ENCODE measurements around the gene CNFN. TPM values are rescaled to one million over a fixed set of nuclear protein-coding genes. Genes with fewer than 3 reads are reported as not detected.

Gene CNFN
- total RNA-seq, 1 donor from 2014 or later: 2.9 TPM

- Histone ChIP-seq H3K36me3 (no peaks in the 10 kb centered on the region), H3K4me1 (peaks cover 12% of the 10 kb centered on the region), H3K79me2 (ENCODE audit: low read depth) (peaks cover 10% of the 10 kb centered on the region), H2AFZ (replicated peaks) (no peak overlapping the region), H3K9ac (peak overlapping the region; percentile 16), H4K20me1 (ENCODE audit: low read depth) (peaks cover 52% of the 10 kb centered on the region), H3K4me3 (peak overlapping the region; percentile 70), H3K27me3 (peaks cover 5% of the 10 kb centered on the region), H3K9me3 (ENCODE audit: low read depth) (no peaks in the 10 kb centered on the region), H3K27ac (no peak overlapping the region), H3F3A (ENCODE audit: low read depth) (peaks cover 21% of the 10 kb centered on the region), H3K4me2 (peak overlapping the region; percentile 92)
- Mint-ChIP-seq H3K4me3 (peak overlapping the region; percentile 93), H3K27me3 (ENCODE audit: insufficient read depth, low read depth) (peaks cover 13% of the 10 kb centered on the region), H3K9me3 (no peaks in the 10 kb centered on the region), H3K4me1 (peaks cover 24% of the 10 kb centered on the region), H3K27ac (no peak overlapping the region), H3K36me3 (peaks cover 7% of the 10 kb centered on the region)
- peak; percentile 32 for DNase-seq (ENCODE audit: low spot score)
- TF ChIP-seq EZH2phosphoT487 (IDR thresholded peaks at IDR 0.05): no peak
- TF ChIP-seq EZH2 (IDR thresholded peaks at IDR 0.05): no peak
- no peak for TF ChIP-seq CTCF (IDR thresholded peaks at IDR 0.05)
These were observed 12.4 kb upstream of the CNFN start for GRCh38 chr19:42402376-42403116.

GRCh38 chr19:42401365-42402303, 11.5 kb upstream of the CNFN start:
- H3K4me1 ChIP-seq: peaks cover 14% of the 10 kb centered on the region
- H3K4me2 ChIP-seq: peak overlapping the region; percentile 92
- TF ChIP-seq CTCF (IDR thresholded peaks at IDR 0.05) (peak; percentile 84), EZH2phosphoT487 (IDR thresholded peaks at IDR 0.05) (no peak), EZH2 (IDR thresholded peaks at IDR 0.05) (peak; percentile 43)
- H3K9ac ChIP-seq: peak overlapping the region; percentile 47
- H3K9me3 Mint-ChIP-seq: no peaks in the 10 kb centered on the region
- H3K27me3 ChIP-seq: peaks cover 5% of the 10 kb centered on the region
- peak overlapping the region; percentile 74 for H2AFZ ChIP-seq (replicated peaks)
- peak overlapping the region; percentile 93 for H3K4me3 Mint-ChIP-seq
- H3K36me3 ChIP-seq: no peaks in the 10 kb centered on the region
- H3K27ac Mint-ChIP-seq: peak overlapping the region; percentile 90
- H3K9me3 ChIP-seq (ENCODE audit: low read depth): no peaks in the 10 kb centered on the region
- peaks cover 13% of the 10 kb centered on the region for H3K79me2 ChIP-seq (ENCODE audit: low read depth)
- peaks cover 13% of the 10 kb centered on the region for H3K27me3 Mint-ChIP-seq (ENCODE audit: insufficient read depth, low read depth)
- H3K36me3 Mint-ChIP-seq: peaks cover 3% of the 10 kb centered on the region
- H3F3A ChIP-seq (ENCODE audit: low read depth): peaks cover 26% of the 10 kb centered on the region
- peak overlapping the region; percentile 70 for H3K4me3 ChIP-seq
- DNase-seq (ENCODE audit: low spot score): peak; percentile 90
- H4K20me1 ChIP-seq (ENCODE audit: low read depth): peaks cover 46% of the 10 kb centered on the region
- H3K4me1 Mint-ChIP-seq: peaks cover 29% of the 10 kb centered on the region
- H3K27ac ChIP-seq: no peak overlapping the region

- H3K9me3 Mint-ChIP-seq: no peaks in the 10 kb centered on the region
- Histone ChIP-seq H3K9me3 (ENCODE audit: low read depth) (no peaks in the 10 kb centered on the region), H4K20me1 (ENCODE audit: low read depth) (peaks cover 39% of the 10 kb centered on the region), H3K4me3 (no peak overlapping the region), H3K79me2 (ENCODE audit: low read depth) (peaks cover 13% of the 10 kb centered on the region), H3K9ac (no peak overlapping the region), H2AFZ (replicated peaks) (no peak overlapping the region), H3K27me3 (peaks cover 5% of the 10 kb centered on the region), H3F3A (ENCODE audit: low read depth) (peaks cover 26% of the 10 kb centered on the region), H3K36me3 (no peaks in the 10 kb centered on the region), H3K4me2 (peak overlapping the region; percentile 92), H3K4me1 (peaks cover 14% of the 10 kb centered on the region), H3K27ac (no peak overlapping the region)
- H3K4me3 Mint-ChIP-seq: peak overlapping the region; percentile 93
- peaks cover 2% of the 10 kb centered on the region for H3K36me3 Mint-ChIP-seq
- TF ChIP-seq EZH2 (IDR thresholded peaks at IDR 0.05) (no peak), EZH2phosphoT487 (IDR thresholded peaks at IDR 0.05) (no peak), CTCF (IDR thresholded peaks at IDR 0.05) (no peak)
- peaks cover 13% of the 10 kb centered on the region for H3K27me3 Mint-ChIP-seq (ENCODE audit: insufficient read depth, low read depth)
- H3K4me1 Mint-ChIP-seq: peaks cover 39% of the 10 kb centered on the region
- no peak overlapping the region for H3K27ac Mint-ChIP-seq
- no peak for DNase-seq (ENCODE audit: low spot score)
These were observed 10.3 kb upstream of the CNFN start for GRCh38 chr19:42400404-42400803.
